Dendritic cell treated with granulocyte-macrophage colony-stimulating factor and Interleukin-4, amounts not matched to agents 40 ng/mL and 50 ng/mL, for 4 days (primary cell): ENCODE data around the gene PARS2.

ENCODE experiments used
- H3K27ac Mint-ChIP-seq: one replicate; pipeline ENCODE4 v1.8.0; 2022; ENCODE audit warnings: mild to moderate bottlenecking, mixed read lengths
- H3K27me3 Mint-ChIP-seq: one replicate; pipeline ENCODE4 v1.8.0; 2022; ENCODE audit warnings: mild to moderate bottlenecking, mixed read lengths
- H3K36me3 Mint-ChIP-seq: one replicate; pipeline ENCODE4 v1.8.0; 2022; ENCODE audit warnings: low read depth, mixed read lengths
- H3K4me1 Mint-ChIP-seq: one replicate; pipeline ENCODE4 v1.8.0; 2022; ENCODE audit warnings: low read depth, mixed read lengths
- H3K4me3 Mint-ChIP-seq: one replicate; pipeline ENCODE4 v1.8.0; 2022; ENCODE audit warnings: mild to moderate bottlenecking, moderate library complexity, mixed read lengths
- H3K9me3 Mint-ChIP-seq: one replicate; pipeline ENCODE4 v1.8.0; 2022; ENCODE audit warnings: mixed read lengths
- intact Hi-C: fragments of 100-400 bp; cut with micrococcal nuclease; formaldehyde crosslinking; loops from one replicate; pipeline ENCODE4 v1.15.0; 2022

Gene PARS2

GRCh38 chr1:54764133-54764921 is at the start of gene PARS2:
Gene PARS2, minus strand, starts transcription at chr1:54764523. Its CDS starts 5,362 bp downstream, at chr1:54759161.
- intact Hi-C loops, result loop anchor here (1.0 to 10.0 kb wide), 2 partner anchors 49 to 820 kb away; partner anchors contain the start of genes IFT25, LRRC42 and TTC4

GRCh38 chr1:54814126-54814498 is 49.8 kb upstream of the PARS2 start:
- Mint-ChIP-seq H3K4me1 (no peaks in the 10 kb centered on the region), H3K27me3 (peaks cover 1% of the 10 kb centered on the region), H3K4me3 (no peak overlapping the region), H3K9me3 (no peaks in the 10 kb centered on the region), H3K27ac (no peak overlapping the region), H3K36me3 (no peaks in the 10 kb centered on the region)
- intact Hi-C loops, result loop anchor here (5.0 to 10.0 kb wide), 2 partner anchors 319 to 1327 kb away; no protein-coding TSS in a partner anchor

More at GRCh38 chr1:54764133-54764921, at the start of gene PARS2:
- peaks cover 7% of the 10 kb centered on the region for H3K36me3 Mint-ChIP-seq
- H3K4me3 Mint-ChIP-seq, result peak within 1 kb of the TSS; percentile 97
- peaks cover 2% of the 10 kb centered on the region for H3K27me3 Mint-ChIP-seq
- peaks cover 17% of the 10 kb centered on the region for H3K4me1 Mint-ChIP-seq
- no peaks in the 10 kb centered on the region for H3K9me3 Mint-ChIP-seq
- peak within 1 kb of the TSS; percentile 90 for H3K27ac Mint-ChIP-seq

GRCh38 chr1:54813485-54814125 is 49.3 kb upstream of the PARS2 start:
- peaks cover 1% of the 10 kb centered on the region for H3K27me3 Mint-ChIP-seq
- no peaks in the 10 kb centered on the region for H3K36me3 Mint-ChIP-seq
- intact Hi-C loops, result loop anchor here (5.0 to 10.0 kb wide), 2 partner anchors 319 to 1326 kb away; no protein-coding TSS in a partner anchor
- no peaks in the 10 kb centered on the region for H3K4me1 Mint-ChIP-seq
- H3K9me3 Mint-ChIP-seq, result no peaks in the 10 kb centered on the region
- H3K4me3 Mint-ChIP-seq, result no peak overlapping the region
- H3K27ac Mint-ChIP-seq, result no peak overlapping the region

DNA sequence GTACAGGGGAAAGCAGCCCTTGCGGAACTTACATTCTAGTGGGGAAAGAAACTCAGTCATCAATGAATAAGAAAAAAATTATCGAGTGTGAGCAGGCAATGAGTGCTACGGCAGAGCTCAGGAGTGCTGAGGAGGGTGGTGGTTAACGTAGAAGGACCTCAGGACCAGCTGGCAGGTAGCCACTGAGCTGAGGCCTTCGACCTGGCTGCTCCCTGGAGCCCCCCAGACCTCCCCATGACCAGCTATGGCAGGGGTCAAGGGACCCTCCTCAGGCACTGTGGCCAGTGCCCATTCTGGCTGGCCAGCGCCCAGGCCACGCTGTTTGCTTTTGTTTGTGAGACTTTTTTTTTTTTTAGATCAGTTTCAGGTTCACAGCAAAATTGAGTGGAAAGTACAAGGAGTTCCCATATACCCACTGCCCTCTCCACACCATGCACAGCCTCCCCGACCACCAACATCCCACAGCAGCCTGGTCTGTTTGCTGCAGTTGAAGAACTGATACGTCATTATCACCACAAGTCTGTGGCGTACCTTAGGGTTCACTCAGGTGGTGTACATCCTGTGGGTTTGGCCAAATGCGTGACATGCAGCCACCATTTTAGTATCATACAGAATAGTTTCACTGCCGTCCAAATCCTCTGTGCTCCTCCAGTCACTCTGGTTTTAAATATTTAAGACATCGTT is 48.6 kb upstream of the PARS2 start:
- H3K27me3 Mint-ChIP-seq, result peaks cover 1% of the 10 kb centered on the region
- intact Hi-C loops, result loop anchor here (5.0 to 10.0 kb wide), 2 partner anchors 318 to 1326 kb away; no protein-coding TSS in a partner anchor
- H3K27ac Mint-ChIP-seq, result no peak overlapping the region
- H3K4me1 Mint-ChIP-seq, result no peaks in the 10 kb centered on the region
- no peaks in the 10 kb centered on the region for H3K9me3 Mint-ChIP-seq
- no peak overlapping the region for H3K4me3 Mint-ChIP-seq
- H3K36me3 Mint-ChIP-seq, result no peaks in the 10 kb centered on the region

DNA sequence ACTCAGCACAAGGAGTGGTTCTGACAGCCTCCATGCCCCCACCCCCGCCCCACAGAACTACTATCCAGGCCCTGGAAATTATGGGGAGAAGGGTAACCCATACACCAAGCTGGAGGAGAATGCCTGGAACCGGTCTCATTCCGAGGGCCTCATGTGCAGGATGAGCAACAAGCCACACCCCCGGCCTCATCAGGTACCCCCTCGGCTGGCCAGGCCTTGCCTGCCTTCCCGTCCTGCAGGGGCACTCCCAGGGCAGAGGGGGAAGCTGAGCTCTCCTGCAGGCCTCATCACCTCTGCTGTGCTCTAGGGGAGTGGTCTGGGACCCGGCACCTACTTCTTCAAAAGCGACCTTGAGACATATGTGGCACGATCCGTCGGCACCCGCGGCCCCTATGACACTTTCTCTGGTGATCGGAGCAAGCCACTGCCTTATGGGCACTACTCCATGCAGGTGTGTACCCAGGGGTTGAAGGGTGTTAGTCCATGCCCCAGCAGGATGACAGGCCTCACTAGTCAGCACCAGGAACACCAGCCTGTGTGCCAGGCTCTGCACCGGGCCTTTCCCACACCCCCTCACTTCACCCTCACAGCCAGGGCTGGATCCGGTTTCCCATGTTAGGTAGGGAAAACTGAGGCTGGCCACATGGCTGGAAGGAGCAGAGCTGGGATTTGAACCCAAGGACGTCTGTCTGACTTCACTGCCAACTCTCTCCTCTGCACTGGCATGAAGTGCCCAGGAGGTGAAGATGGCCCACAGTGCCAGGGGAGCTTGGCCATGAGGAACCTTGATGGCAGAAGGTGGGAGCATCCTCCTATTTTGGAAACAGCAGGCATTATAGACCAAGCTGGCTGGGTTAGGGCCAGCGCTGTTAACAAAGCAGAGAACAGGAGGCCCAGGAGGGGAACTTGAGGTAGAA is 47.7 kb upstream of the PARS2 start:
- intact Hi-C loops, result loop anchor here (2.0 to 10.0 kb wide), 3 partner anchors 317 to 1325 kb away; no protein-coding TSS in a partner anchor
- Mint-ChIP-seq H3K36me3 (no peaks in the 10 kb centered on the region), H3K9me3 (no peaks in the 10 kb centered on the region), H3K27me3 (peaks cover 1% of the 10 kb centered on the region), H3K27ac (no peak overlapping the region), H3K4me3 (no peak overlapping the region), H3K4me1 (peaks cover 8% of the 10 kb centered on the region)

DNA sequence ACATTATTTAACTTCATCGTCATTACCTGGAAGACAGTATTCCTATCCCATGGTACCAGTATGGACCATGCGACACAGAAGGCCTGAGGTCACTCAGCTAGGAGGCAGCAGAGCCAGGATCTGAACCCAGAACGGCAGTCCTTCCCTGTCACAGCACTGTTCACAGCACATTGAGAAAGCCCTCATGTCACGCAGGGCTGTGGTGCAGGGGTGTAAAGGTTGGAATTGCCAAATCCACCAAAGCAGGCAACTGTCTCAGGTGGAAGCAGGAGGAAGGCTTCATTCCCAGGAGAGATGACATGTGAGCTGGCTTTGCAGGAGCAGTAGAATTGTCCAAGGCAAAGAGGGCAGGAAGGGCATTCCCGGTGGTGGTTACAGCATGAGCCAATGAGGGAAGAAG is 46.7 kb upstream of the PARS2 start:
- no peak overlapping the region for H3K4me3 Mint-ChIP-seq
- H3K27ac Mint-ChIP-seq, result no peak overlapping the region
- H3K27me3 Mint-ChIP-seq, result peaks cover 1% of the 10 kb centered on the region
- no peaks in the 10 kb centered on the region for H3K9me3 Mint-ChIP-seq
- H3K4me1 Mint-ChIP-seq, result peaks cover 10% of the 10 kb centered on the region
- no peaks in the 10 kb centered on the region for H3K36me3 Mint-ChIP-seq
- intact Hi-C loops, result loop anchor here (2.0 to 10.0 kb wide), 3 partner anchors 316 to 1324 kb away; no protein-coding TSS in a partner anchor

DNA sequence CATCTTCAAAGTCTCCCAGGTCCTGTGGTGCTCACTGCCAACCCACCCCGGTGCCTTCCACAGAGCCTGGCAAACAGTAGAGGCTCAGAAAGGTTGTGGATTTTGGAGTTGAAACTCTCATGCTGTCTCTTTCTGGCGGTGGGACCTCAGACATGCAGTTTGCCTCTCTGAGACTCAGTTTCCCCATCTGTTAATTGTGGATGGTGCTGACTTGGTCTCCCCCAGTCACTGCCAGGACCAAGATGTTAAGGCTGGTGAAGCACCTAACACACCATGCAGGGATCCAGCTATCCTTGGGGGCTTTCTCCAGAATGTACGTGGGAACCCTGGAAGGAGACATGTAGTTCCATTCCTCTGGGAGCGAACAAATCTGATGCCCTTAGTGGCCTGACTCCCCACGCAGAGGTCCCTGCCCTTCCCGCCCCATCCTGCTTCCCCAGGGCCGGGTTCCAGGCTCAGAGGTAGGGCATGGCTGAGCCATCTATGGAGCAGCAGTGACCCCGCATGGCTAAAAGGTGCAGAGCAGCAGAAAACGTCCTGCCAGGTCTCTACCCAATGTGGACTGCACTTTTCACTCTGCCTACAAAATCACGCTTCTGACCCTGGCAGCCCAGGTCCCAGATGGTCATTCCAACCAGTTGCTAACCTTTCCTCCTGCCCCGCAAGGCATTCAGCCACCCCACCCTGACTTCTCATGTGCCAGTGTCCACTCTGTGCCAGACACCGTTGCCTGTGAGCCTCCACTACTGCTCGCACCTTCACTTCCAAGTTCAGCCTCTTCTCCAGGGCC is 46.0 kb upstream of the PARS2 start:
- H3K4me3 Mint-ChIP-seq, result no peak overlapping the region
- H3K4me1 Mint-ChIP-seq, result peaks cover 10% of the 10 kb centered on the region
- no peak overlapping the region for H3K27ac Mint-ChIP-seq

DNA sequence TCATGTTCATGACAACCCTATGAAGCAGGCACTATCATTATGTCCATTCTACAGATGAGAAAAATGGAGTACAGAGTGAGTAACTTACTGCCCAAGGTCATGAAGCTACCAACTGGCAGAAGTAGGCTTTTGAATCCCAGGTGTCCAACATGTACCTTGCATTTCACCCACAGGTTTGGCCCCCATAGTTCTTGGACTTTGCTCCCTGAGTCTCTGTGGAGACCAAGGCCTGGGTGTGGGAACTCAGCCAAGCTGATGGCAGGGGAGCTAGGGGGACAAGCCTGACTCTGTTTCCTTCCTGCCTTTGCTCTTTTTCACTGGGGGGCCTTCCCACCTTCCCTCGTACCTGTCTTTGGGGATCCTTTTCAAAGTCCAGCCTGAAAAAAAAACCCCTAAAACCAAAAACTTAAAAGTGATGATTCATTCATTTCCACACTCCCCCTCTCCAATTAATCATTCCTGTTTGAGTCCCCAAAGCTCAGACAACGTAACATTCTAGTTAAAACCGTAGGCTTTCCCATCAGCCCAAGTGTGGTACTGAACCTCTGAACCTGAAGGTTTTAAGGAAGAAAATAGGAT is 45.3 kb upstream of the PARS2 start:
- peaks cover 10% of the 10 kb centered on the region for H3K4me1 Mint-ChIP-seq
- no peaks in the 10 kb centered on the region for H3K36me3 Mint-ChIP-seq
- intact Hi-C loops, result loop anchor here (1.0 to 10.0 kb wide), 4 partner anchors 137 to 1322 kb away; no protein-coding TSS in a partner anchor

More for the DNA sequence above, 46.0 kb upstream of the PARS2 start:
- intact Hi-C loops, result loop anchor here (1.0 to 10.0 kb wide), 4 partner anchors 138 to 1323 kb away; no protein-coding TSS in a partner anchor
- Mint-ChIP-seq H3K36me3 (no peaks in the 10 kb centered on the region), H3K27me3 (peaks cover 1% of the 10 kb centered on the region), H3K9me3 (no peaks in the 10 kb centered on the region)

DNA sequence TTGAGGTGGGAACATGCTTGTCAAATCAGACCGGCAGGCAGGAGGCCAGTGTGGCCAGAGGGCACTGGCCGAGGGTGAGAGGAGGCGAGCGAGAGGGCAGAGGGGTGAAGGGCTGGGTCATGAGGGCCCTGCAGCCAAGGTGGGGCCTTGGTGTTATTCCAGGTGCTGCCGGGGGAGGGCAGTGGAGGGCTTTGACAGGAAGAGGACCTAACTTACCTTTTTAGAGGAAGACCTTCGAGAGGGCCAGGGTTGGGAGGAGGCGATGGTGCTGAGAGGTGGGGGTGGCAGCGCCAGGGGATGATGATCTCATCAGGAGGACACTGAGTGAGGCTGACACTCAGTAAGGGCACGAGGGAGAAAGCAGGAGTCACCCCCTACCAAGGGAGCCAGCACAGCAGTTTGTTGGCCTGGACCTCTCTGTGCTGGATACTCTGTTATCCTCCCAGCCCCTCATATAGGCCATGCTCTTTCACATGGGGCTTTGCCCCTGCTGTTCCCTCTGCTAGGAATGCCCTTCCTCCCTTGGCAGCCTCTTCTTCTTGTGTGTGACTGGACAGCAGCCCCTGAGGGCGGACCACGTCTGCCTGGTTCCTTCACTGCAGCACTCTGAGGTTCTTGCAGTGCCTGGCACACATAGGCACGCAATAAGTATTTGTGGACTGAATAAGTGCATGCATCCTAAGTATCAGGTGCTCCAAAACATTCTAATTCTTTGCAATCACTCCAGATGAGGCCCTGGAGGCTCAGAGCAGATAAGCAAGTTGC is 44.3 kb upstream of the PARS2 start:
- Mint-ChIP-seq H3K27me3 (peaks cover 1% of the 10 kb centered on the region), H3K4me1 (peaks cover 10% of the 10 kb centered on the region), H3K36me3 (no peaks in the 10 kb centered on the region), H3K4me3 (no peak overlapping the region), H3K9me3 (no peaks in the 10 kb centered on the region), H3K27ac (no peak overlapping the region)
- intact Hi-C loops, result no loop called here

More for the DNA sequence above, 45.3 kb upstream of the PARS2 start:
- H3K4me3 Mint-ChIP-seq, result no peak overlapping the region
- H3K27me3 Mint-ChIP-seq, result peaks cover 1% of the 10 kb centered on the region
- no peak overlapping the region for H3K27ac Mint-ChIP-seq
- H3K9me3 Mint-ChIP-seq, result no peaks in the 10 kb centered on the region

GRCh38 chr1:54807756-54808155 is 43.4 kb upstream of the PARS2 start:
- Mint-ChIP-seq H3K4me1 (peaks cover 10% of the 10 kb centered on the region), H3K27me3 (peaks cover 4% of the 10 kb centered on the region), H3K9me3 (no peaks in the 10 kb centered on the region), H3K4me3 (no peak overlapping the region), H3K36me3 (no peaks in the 10 kb centered on the region), H3K27ac (no peak overlapping the region)
- intact Hi-C loops, result no loop called here

DNA sequence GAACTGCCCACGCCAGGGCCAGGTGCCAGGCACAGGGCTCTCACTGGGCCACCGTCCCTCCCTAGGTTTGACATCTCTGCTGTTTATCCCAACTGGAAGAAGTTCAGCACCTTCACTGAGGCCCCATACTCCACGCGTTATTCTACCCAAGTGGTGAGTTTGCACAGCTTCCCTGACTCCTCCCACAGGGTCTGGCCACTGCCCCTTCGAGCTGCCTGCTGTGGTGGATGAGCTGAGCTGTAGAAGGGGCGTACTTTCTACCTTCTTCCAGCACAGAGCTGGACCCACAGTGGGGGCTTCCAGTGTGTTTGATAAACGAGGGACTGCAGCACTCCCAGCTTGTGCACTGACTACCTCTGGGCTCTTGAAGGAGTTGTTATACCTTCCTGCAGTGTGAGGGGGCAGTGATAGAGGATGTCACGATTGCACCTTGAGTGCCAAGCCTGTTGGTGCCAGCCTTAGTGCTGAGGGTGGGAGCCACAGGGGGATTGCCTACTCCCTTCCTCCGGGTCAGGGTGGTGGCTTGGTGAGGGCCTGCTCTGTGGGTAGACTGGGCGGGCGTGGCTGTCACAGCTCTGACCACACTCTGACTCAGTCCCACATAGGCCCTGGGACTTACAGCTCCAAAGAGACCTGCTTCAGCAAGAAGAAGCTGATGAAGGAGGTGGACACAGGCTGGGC is 42.7 kb upstream of the PARS2 start:
- intact Hi-C loops, result no loop called here
- Mint-ChIP-seq H3K27ac (no peak overlapping the region), H3K36me3 (no peaks in the 10 kb centered on the region), H3K9me3 (no peaks in the 10 kb centered on the region), H3K4me1 (peaks cover 10% of the 10 kb centered on the region), H3K27me3 (peaks cover 6% of the 10 kb centered on the region), H3K4me3 (no peak overlapping the region)
